Spleen (tissue), 7 donors: Measurements from ENCODE around the gene ATF7IP2.

Source experiments
- POLR2A ChIP-seq, 3 donors: fragments of 450-650 bp; IDR thresholded peaks; one replicate each; pipeline ENCODE4 v1.5.1; 2017; ENCODE audit warnings: antibody characterized with exemption in 3 of 3, mild to moderate bottlenecking in 1 of 3
- TF ChIP-seq, protein P1 (sequence below), 11 experiments: fragments of 200-600 bp in 7 of 11; fragments of 450-650 bp in 4 of 11; sonication (generic) in 4 of 11; IDR thresholded peaks in 8 of 11; conservative IDR thresholded peaks in 3 of 11; 1 replicate in 7 of 11; 2 replicates in 4 of 11; pipeline versions ENCODE4 v1.4.0 to v1.8.0; 2016 to 2021; ENCODE audit warnings: antibody characterized with exemption in 11 of 11, inconsistent platforms in 4 of 11, mild to moderate bottlenecking in 1 of 11
- donor health status: DM: no; HTN: no; CAD: no; lungs with moderate emphysema.
- donor health status: DM: no; HTN: no; CAD: no.
- donor health status: DM: no; HTN: no; CAD: no.

DNA sequence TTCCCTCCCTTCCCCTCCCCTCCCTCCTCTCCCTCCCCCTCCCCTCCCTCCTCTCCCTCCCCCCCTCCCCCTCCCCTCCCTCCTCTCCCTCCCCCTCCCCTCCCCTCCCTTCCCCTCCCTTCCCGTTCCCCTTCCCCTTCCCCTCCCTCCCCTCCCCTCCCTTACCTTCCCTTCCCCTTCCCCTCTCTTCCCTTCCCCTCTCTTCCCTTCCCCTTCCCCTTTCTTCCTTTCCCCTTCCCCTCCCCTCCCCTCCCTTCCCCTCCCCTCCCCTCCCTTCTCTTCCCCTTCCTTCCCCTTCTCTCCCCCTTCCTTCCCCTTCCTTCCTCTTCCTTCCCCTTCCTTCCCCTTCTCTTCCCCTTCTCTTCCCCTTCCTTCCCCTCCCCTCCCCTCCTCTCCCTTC is 133.4 kb downstream of the ATF7IP2 start:
- TF ChIP-seq, protein P1, sequence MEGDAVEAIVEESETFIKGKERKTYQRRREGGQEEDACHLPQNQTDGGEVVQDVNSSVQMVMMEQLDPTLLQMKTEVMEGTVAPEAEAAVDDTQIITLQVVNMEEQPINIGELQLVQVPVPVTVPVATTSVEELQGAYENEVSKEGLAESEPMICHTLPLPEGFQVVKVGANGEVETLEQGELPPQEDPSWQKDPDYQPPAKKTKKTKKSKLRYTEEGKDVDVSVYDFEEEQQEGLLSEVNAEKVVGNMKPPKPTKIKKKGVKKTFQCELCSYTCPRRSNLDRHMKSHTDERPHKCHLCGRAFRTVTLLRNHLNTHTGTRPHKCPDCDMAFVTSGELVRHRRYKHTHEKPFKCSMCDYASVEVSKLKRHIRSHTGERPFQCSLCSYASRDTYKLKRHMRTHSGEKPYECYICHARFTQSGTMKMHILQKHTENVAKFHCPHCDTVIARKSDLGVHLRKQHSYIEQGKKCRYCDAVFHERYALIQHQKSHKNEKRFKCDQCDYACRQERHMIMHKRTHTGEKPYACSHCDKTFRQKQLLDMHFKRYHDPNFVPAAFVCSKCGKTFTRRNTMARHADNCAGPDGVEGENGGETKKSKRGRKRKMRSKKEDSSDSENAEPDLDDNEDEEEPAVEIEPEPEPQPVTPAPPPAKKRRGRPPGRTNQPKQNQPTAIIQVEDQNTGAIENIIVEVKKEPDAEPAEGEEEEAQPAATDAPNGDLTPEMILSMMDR (IDR thresholded peaks at IDR 0.05 in 8 of 11, conservative IDR thresholded peaks at IDR 0.05 in 3 of 11) = no peak
- TF ChIP-seq POLR2A (IDR thresholded peaks at IDR 0.05) = no peak
